ENCODE results near the gene GFOD1.

DNA sequence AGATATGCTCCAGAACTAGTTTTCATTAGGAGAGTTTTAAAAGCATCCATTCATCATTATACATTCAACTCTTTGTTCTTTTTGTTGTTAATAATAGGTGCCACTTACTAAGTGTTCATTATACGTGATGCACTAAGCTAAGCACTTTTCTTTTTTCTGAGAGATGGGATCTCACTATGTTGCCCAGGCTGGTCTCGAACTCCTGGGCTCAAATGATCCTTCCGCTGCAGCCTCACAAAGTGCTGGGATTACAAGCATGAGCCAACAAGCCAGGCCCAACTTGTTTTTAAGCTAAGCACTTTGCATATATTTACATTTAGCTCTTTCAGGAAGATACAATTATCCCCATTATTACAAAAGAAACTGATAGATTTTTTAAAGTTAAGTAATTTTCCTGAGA is 5.7 kb upstream of the GFOD1 start:
- no peak for TF ChIP-seq ZFP30 (CRISPR knock-in tag; IDR thresholded peaks at IDR 0.05)
- TF ChIP-seq PPARA (CRISPR knock-in tag; IDR thresholded peaks at IDR 0.05; ENCODE audit: borderline replicate concordance): no peak
- TF ChIP-seq ESRRG (CRISPR knock-in tag; IDR thresholded peaks at IDR 0.05): no peak
- TF ChIP-seq ZFP3 (CRISPR knock-in tag; IDR thresholded peaks at IDR 0.05): no peak
- TF ChIP-seq CREB5 (CRISPR knock-in tag; IDR thresholded peaks at IDR 0.05; ENCODE audit: low read depth): no peak
- TF ChIP-seq RARB (CRISPR knock-in tag; IDR thresholded peaks at IDR 0.05): no peak
- no peak for TF ChIP-seq BACH2 (CRISPR knock-in tag; IDR thresholded peaks at IDR 0.05; ENCODE audit: borderline replicate concordance)
- TF ChIP-seq, protein P1, sequence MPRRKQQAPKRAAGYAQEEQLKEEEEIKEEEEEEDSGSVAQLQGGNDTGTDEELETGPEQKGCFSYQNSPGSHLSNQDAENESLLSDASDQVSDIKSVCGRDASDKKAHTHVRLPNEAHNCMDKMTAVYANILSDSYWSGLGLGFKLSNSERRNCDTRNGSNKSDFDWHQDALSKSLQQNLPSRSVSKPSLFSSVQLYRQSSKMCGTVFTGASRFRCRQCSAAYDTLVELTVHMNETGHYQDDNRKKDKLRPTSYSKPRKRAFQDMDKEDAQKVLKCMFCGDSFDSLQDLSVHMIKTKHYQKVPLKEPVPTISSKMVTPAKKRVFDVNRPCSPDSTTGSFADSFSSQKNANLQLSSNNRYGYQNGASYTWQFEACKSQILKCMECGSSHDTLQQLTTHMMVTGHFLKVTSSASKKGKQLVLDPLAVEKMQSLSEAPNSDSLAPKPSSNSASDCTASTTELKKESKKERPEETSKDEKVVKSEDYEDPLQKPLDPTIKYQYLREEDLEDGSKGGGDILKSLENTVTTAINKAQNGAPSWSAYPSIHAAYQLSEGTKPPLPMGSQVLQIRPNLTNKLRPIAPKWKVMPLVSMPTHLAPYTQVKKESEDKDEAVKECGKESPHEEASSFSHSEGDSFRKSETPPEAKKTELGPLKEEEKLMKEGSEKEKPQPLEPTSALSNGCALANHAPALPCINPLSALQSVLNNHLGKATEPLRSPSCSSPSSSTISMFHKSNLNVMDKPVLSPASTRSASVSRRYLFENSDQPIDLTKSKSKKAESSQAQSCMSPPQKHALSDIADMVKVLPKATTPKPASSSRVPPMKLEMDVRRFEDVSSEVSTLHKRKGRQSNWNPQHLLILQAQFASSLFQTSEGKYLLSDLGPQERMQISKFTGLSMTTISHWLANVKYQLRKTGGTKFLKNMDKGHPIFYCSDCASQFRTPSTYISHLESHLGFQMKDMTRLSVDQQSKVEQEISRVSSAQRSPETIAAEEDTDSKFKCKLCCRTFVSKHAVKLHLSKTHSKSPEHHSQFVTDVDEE (CRISPR knock-in tag; IDR thresholded peaks at IDR 0.05): no peak
- no peak for TF ChIP-seq ARNTL (CRISPR knock-in tag; IDR thresholded peaks at IDR 0.05; ENCODE audit: borderline replicate concordance, low read depth)
- TF ChIP-seq ZNF70 (CRISPR knock-in tag; IDR thresholded peaks at IDR 0.05): no peak

Measured in SK-N-SH treated with all-trans-retinoic acid at 6 μM for 48 hours (cell line).